ENCODE measurements around the gene TMEM233. TPM values are rescaled to one million over a fixed set of nuclear protein-coding genes. Genes with fewer than 3 reads are reported as not detected.

Gene TMEM233
- total and polyA plus RNA-seq, 2 experiments from 2014 or later: 0.24 to 0.71 TPM

DNA sequence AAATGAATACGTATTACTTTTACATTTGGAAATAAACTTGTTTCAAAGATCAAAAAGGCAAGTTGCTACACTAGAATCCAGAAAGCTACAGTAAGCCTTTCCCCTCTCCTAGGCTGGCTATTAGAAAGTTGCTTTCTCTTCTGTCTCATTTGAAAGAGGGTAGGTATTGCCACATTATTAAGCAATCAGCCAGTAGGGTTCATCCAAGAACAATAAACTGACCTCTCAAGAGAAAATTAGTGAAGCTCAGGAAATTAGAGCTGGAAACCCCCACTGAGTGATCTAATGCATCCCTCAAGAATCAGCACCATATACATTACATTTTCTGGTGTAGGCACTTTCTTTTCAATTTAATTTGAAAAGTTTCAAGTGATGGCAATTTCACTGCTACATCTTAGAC lies 4.5 kb upstream of the TMEM233 start (continued):
- TF ChIP-seq, protein P1, sequence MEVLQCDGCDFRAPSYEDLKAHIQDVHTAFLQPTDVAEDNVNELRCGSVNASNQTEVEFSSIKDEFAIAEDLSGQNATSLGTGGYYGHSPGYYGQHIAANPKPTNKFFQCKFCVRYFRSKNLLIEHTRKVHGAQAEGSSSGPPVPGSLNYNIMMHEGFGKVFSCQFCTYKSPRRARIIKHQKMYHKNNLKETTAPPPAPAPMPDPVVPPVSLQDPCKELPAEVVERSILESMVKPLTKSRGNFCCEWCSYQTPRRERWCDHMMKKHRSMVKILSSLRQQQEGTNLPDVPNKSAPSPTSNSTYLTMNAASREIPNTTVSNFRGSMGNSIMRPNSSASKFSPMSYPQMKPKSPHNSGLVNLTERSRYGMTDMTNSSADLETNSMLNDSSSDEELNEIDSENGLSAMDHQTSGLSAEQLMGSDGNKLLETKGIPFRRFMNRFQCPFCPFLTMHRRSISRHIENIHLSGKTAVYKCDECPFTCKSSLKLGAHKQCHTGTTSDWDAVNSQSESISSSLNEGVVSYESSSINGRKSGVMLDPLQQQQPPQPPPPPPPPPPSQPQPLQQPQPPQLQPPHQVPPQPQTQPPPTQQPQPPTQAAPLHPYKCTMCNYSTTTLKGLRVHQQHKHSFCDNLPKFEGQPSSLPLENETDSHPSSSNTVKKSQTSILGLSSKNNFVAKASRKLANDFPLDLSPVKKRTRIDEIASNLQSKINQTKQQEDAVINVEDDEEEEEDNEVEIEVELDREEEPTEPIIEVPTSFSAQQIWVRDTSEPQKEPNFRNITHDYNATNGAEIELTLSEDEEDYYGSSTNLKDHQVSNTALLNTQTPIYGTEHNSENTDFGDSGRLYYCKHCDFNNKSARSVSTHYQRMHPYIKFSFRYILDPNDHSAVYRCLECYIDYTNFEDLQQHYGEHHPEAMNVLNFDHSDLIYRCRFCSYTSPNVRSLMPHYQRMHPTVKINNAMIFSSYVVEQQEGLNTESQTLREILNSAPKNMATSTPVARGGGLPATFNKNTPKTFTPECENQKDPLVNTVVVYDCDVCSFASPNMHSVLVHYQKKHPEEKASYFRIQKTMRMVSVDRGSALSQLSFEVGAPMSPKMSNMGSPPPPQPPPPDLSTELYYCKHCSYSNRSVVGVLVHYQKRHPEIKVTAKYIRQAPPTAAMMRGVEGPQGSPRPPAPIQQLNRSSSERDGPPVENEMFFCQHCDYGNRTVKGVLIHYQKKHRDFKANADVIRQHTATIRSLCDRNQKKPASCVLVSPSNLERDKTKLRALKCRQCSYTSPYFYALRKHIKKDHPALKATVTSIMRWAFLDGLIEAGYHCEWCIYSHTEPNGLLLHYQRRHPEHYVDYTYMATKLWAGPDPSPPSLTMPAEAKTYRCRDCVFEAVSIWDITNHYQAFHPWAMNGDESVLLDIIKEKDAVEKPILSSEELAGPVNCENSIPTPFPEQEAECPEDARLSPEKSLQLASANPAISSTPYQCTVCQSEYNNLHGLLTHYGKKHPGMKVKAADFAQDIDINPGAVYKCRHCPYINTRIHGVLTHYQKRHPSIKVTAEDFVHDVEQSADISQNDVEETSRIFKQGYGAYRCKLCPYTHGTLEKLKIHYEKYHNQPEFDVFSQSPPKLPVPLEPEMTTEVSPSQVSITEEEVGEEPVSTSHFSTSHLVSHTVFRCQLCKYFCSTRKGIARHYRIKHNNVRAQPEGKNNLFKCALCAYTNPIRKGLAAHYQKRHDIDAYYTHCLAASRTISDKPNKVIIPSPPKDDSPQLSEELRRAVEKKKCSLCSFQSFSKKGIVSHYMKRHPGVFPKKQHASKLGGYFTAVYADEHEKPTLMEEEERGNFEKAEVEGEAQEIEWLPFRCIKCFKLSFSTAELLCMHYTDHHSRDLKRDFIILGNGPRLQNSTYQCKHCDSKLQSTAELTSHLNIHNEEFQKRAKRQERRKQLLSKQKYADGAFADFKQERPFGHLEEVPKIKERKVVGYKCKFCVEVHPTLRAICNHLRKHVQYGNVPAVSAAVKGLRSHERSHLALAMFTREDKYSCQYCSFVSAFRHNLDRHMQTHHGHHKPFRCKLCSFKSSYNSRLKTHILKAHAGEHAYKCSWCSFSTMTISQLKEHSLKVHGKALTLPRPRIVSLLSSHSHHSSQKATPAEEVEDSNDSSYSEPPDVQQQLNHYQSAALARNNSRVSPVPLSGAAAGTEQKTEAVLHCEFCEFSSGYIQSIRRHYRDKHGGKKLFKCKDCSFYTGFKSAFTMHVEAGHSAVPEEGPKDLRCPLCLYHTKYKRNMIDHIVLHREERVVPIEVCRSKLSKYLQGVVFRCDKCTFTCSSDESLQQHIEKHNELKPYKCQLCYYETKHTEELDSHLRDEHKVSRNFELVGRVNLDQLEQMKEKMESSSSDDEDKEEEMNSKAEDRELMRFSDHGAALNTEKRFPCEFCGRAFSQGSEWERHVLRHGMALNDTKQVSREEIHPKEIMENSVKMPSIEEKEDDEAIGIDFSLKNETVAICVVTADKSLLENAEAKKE (CRISPR knock-in tag; IDR thresholded peaks at IDR 0.05): no peak
- no peak for TF ChIP-seq ZNF114 (CRISPR knock-in tag; IDR thresholded peaks at IDR 0.05)
- no peak for TF ChIP-seq JUNB (IDR thresholded peaks at IDR 0.05; ENCODE audit: unreplicated experiment)
- no peak for TF ChIP-seq STAT1 (IDR thresholded peaks at IDR 0.05; ENCODE audit: unreplicated experiment)
- TF ChIP-seq ZNF331 (CRISPR knock-in tag; IDR thresholded peaks at IDR 0.05; ENCODE audit: low read depth): no peak

DNA sequence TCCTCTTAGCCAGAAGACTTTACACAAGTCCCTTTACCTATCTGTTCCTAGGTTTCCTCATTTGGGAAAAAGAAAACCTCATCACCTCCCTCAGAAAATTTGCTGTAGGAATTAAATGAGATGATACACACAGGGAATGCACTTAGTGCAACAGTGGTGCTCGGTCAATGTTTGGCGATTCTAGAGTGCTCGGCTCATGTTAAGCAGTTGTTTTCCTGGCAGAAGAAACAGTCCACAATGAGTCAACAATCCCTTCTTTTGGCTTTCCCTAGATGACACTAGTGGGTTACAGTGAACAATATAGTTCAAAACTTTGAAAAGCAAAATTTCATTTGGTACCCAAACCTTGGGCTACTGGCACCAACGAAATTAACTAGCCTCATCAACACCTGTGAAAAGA lies 3.9 kb upstream of the TMEM233 start:
- no peak overlapping the region for H3K4me3 ChIP-seq
- no peaks in the 10 kb centered on the region for H3K36me3 Mint-ChIP-seq (ENCODE audit: low read depth)
- ATAC-seq: no peak
- no peaks in the 10 kb centered on the region for H3K4me1 ChIP-seq (ENCODE audit: insufficient read depth)
- no peaks in the 10 kb centered on the region for H3K79me2 ChIP-seq (replicated peaks; ENCODE audit: insufficient read depth)
- peaks cover 40% of the 10 kb centered on the region for H3K27me3 Mint-ChIP-seq (ENCODE audit: insufficient read depth, low read depth, poor library complexity)
- no peak overlapping the region for H3K4me2 ChIP-seq
- H3K27ac ChIP-seq (ENCODE audit: low read depth): no peak overlapping the region
- H3K4me3 Mint-ChIP-seq: no peak overlapping the region
- peaks cover 50% of the 10 kb centered on the region for H3K27me3 ChIP-seq (ENCODE audit: insufficient read depth)
- H2AFZ ChIP-seq: no peak overlapping the region
- H3F3A ChIP-seq (replicated peaks; ENCODE audit: low read depth): no peaks in the 10 kb centered on the region
- 0 out of 2 replicates have a peak, but pooled peaks cover 3% of the 10 kb centered on the region for H3K9me2 ChIP-seq (ENCODE audit: insufficient read depth)
- no peaks in the 10 kb centered on the region; the same call in 1 of the 2 replicates for H4K20me1 ChIP-seq (replicated peaks; ENCODE audit: insufficient read depth)
- H3K4me1 Mint-ChIP-seq: peaks cover 7% of the 10 kb centered on the region; the same call in 2 of the 3 replicates
- H3K9me3 Mint-ChIP-seq: no peaks in the 10 kb centered on the region; the same call in 2 of the 3 replicates
- no peak overlapping the region for H3K27ac Mint-ChIP-seq
- H3K36me3 ChIP-seq (ENCODE audit: insufficient read depth): no peaks in the 10 kb centered on the region
- no peak for DNase-seq (ENCODE audit: low spot score)
- TF ChIP-seq STAT1 (IDR thresholded peaks at IDR 0.05; ENCODE audit: unreplicated experiment) (no peak), CREB1 (CRISPR knock-in tag; IDR thresholded peaks at IDR 0.05; ENCODE audit: low read depth) (no peak), EZH2 (IDR thresholded peaks at IDR 0.05; ENCODE audit: low read depth, unreplicated experiment) (no peak), EZH2phosphoT487 (IDR thresholded peaks at IDR 0.05; ENCODE audit: unreplicated experiment) (no peak), POLR2AphosphoS5 (IDR thresholded peaks at IDR 0.05; ENCODE audit: low read depth) (no peak), ZNF331 (CRISPR knock-in tag; IDR thresholded peaks at IDR 0.05; ENCODE audit: low read depth) (no peak)
- TF ChIP-seq, protein P2, sequence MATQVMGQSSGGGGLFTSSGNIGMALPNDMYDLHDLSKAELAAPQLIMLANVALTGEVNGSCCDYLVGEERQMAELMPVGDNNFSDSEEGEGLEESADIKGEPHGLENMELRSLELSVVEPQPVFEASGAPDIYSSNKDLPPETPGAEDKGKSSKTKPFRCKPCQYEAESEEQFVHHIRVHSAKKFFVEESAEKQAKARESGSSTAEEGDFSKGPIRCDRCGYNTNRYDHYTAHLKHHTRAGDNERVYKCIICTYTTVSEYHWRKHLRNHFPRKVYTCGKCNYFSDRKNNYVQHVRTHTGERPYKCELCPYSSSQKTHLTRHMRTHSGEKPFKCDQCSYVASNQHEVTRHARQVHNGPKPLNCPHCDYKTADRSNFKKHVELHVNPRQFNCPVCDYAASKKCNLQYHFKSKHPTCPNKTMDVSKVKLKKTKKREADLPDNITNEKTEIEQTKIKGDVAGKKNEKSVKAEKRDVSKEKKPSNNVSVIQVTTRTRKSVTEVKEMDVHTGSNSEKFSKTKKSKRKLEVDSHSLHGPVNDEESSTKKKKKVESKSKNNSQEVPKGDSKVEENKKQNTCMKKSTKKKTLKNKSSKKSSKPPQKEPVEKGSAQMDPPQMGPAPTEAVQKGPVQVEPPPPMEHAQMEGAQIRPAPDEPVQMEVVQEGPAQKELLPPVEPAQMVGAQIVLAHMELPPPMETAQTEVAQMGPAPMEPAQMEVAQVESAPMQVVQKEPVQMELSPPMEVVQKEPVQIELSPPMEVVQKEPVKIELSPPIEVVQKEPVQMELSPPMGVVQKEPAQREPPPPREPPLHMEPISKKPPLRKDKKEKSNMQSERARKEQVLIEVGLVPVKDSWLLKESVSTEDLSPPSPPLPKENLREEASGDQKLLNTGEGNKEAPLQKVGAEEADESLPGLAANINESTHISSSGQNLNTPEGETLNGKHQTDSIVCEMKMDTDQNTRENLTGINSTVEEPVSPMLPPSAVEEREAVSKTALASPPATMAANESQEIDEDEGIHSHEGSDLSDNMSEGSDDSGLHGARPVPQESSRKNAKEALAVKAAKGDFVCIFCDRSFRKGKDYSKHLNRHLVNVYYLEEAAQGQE (IDR thresholded peaks at IDR 0.05; ENCODE audit: unreplicated experiment): no peak

Measured in GM23338 (cell line).